ENCODE data around the gene ITGAV.

ITGAV gene

DNA sequence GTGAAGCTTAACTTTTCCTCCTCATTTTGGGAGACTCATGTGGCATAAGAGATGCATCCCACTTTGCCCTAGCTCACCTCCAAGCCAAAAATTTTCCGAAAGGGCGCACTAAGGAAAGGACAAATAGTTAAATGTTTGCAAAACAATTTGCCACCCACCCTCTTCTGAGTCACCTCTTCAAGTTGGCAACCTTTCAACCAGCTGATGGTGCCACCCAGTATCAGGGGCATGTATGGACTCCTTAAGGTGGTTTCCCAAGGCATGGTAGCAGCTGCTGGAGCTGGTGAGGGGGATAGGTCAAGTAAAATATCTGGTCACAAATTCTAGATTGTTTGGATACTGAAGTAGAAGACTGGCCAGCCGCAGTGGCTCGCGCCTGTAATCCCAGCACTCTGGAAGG, 17.2 kb upstream of the ITGAV start:
- Histone ChIP-seq H3K9me3 (ENCODE audit: control insufficient read depth in 1 of 2, low read length in 2 of 2) (no peaks in the 10 kb centered on the region), H3K27me3 (ENCODE audit: control insufficient read depth in 1 of 2, insufficient read depth in 2 of 2, low read length in 2 of 2) (no peaks in the 10 kb centered on the region), H3K36me3 (ENCODE audit: control insufficient read depth in 1 of 2, insufficient read depth in 2 of 2, low read length in 2 of 2) (no peaks in the 10 kb centered on the region), H3K4me1 (ENCODE audit: control insufficient read depth in 1 of 2, insufficient read depth in 2 of 2, low read length in 2 of 2) (peaks cover 4 to 14% of the 10 kb centered on the region in 2 donors), H3K27ac (ENCODE audit: low read depth, low read length) (no peak overlapping the region), H3K4me3 (ENCODE audit: low read depth in 1 of 2, low read length in 2 of 2) (no peak overlapping the region), H3K9ac (ENCODE audit: low read depth in 1 of 2, low read length in 2 of 2) (no peak overlapping the region)

DNA sequence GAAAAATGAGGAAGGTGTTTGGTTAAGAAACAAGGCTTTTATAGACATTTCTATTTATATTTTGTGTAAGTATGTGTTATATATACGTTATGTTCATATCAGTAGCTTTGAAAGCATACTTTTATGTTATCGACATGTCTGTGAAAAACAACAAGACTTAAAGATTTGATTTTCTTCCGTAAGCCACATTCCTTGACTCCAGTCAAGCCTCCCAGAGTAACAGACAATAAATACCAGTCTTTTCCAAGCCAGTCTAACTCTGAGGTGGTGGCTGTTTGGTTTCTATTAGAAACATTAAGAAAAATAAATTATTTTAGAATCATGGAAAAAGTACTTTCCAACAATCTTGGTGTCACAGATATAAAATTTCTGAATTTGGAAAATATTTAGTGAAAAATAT, 16.3 kb upstream of the ITGAV start:
- no peak overlapping the region for H3K4me3 ChIP-seq (ENCODE audit: low read depth in 1 of 2, low read length in 2 of 2)

DNA sequence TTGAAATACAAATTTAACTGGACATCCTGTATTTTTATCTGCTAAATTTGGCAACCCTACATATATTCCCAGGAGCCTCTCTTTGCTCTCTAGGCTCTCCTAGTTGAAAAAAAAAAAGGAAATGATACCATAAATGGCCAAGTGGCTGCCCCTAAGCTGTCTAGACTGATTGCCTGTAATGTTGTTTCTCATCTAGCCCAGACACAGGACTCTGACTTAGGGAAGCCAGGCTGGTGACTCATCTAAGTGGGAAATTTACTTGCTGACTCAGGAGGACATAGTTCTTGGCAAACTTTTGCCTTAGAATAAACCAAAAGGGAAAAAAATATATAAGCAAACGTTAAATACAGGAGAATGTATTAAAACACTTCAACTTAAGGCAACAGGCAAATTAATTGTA, 14.6 kb upstream of the ITGAV start:
- Histone ChIP-seq H3K27me3 (ENCODE audit: control insufficient read depth in 1 of 2, insufficient read depth in 2 of 2, low read length in 2 of 2) (no peaks in the 10 kb centered on the region), H3K9ac (ENCODE audit: low read depth in 1 of 2, low read length in 2 of 2) (no peak overlapping the region), H3K27ac (ENCODE audit: low read depth, low read length) (no peak overlapping the region)

More for the DNA sequence above, 16.3 kb upstream of the ITGAV start:
- Histone ChIP-seq H3K9me3 (ENCODE audit: control insufficient read depth in 1 of 2, low read length in 2 of 2) (no peaks in the 10 kb centered on the region), H3K27me3 (ENCODE audit: control insufficient read depth in 1 of 2, insufficient read depth in 2 of 2, low read length in 2 of 2) (no peaks in the 10 kb centered on the region), H3K36me3 (ENCODE audit: control insufficient read depth in 1 of 2, insufficient read depth in 2 of 2, low read length in 2 of 2) (no peaks in the 10 kb centered on the region), H3K4me1 (ENCODE audit: control insufficient read depth in 1 of 2, insufficient read depth in 2 of 2, low read length in 2 of 2) (peaks cover 4 to 14% of the 10 kb centered on the region in 2 donors), H3K27ac (ENCODE audit: low read depth, low read length) (no peak overlapping the region), H3K9ac (ENCODE audit: low read depth in 1 of 2, low read length in 2 of 2) (no peak overlapping the region)

DNA sequence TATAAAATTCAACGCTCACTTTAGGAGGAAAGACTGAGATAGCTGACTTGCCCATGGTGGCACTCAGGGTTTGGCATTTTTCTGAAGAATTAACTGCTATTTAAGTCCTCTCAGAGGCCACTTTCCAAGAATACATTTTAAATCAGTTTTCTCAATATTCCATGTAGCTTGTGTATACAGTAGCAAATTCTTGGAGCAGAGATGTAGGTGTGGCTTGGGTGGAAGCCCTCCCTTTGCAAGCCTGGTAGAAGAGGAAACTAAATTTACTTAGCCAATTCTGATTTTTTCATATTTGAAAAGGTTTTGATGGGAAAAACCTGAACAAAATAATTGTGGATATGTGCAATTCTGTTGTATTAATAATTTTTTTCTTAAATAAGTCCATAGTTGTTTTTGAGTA, 14.0 kb upstream of the ITGAV start:
- Histone ChIP-seq H3K4me1 (ENCODE audit: control insufficient read depth in 1 of 2, insufficient read depth in 2 of 2, low read length in 2 of 2) (peaks cover 0 to 3% of the 10 kb centered on the region in 2 donors), H3K36me3 (ENCODE audit: control insufficient read depth in 1 of 2, insufficient read depth in 2 of 2, low read length in 2 of 2) (no peaks in the 10 kb centered on the region), H3K9ac (ENCODE audit: low read depth in 1 of 2, low read length in 2 of 2) (no peak overlapping the region), H3K4me3 (ENCODE audit: low read depth in 1 of 2, low read length in 2 of 2) (no peak overlapping the region), H3K9me3 (ENCODE audit: control insufficient read depth in 1 of 2, low read length in 2 of 2) (no peaks in the 10 kb centered on the region), H3K27me3 (ENCODE audit: control insufficient read depth in 1 of 2, insufficient read depth in 2 of 2, low read length in 2 of 2) (no peaks in the 10 kb centered on the region), H3K27ac (ENCODE audit: low read depth, low read length) (no peak overlapping the region)

More for the DNA sequence above, 14.6 kb upstream of the ITGAV start:
- Histone ChIP-seq H3K36me3 (ENCODE audit: control insufficient read depth in 1 of 2, insufficient read depth in 2 of 2, low read length in 2 of 2) (no peaks in the 10 kb centered on the region), H3K9me3 (ENCODE audit: control insufficient read depth in 1 of 2, low read length in 2 of 2) (no peaks in the 10 kb centered on the region), H3K4me1 (ENCODE audit: control insufficient read depth in 1 of 2, insufficient read depth in 2 of 2, low read length in 2 of 2) (peaks cover 2 to 7% of the 10 kb centered on the region in 2 donors), H3K4me3 (ENCODE audit: low read depth in 1 of 2, low read length in 2 of 2) (no peak overlapping the region)

DNA sequence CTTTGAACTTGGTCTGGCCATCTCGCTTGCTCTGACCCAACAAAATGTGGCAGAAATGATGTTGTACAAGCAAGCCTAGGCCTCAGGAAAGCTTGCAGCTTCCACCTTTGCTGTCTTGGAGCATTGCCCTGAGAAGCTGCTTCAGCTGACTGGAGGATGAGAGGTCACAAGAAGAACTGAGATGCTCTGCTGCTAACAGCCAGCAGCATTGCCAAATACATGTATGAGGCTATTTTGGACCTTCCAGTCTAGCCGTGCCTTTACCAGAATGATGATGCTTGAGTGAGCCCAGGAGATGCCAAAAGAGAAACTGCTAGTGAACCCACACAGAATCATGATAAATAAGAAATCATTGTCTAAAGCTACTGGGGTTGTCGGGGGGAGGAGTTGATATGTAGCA, 13.2 kb upstream of the ITGAV start:
- no peaks in the 10 kb centered on the region for H3K4me1 ChIP-seq (ENCODE audit: control insufficient read depth in 1 of 2, insufficient read depth in 2 of 2, low read length in 2 of 2)
- no peaks in the 10 kb centered on the region for H3K27me3 ChIP-seq (ENCODE audit: control insufficient read depth in 1 of 2, insufficient read depth in 2 of 2, low read length in 2 of 2)
- H3K36me3 ChIP-seq (ENCODE audit: control insufficient read depth in 1 of 2, insufficient read depth in 2 of 2, low read length in 2 of 2) = no peaks in the 10 kb centered on the region
- H3K9me3 ChIP-seq (ENCODE audit: control insufficient read depth in 1 of 2, low read length in 2 of 2) = no peaks in the 10 kb centered on the region
- no peak overlapping the region for H3K9ac ChIP-seq (ENCODE audit: low read depth in 1 of 2, low read length in 2 of 2)
- H3K4me3 ChIP-seq (ENCODE audit: low read depth in 1 of 2, low read length in 2 of 2) = no peak overlapping the region
- H3K27ac ChIP-seq (ENCODE audit: low read depth, low read length) = no peak overlapping the region

DNA sequence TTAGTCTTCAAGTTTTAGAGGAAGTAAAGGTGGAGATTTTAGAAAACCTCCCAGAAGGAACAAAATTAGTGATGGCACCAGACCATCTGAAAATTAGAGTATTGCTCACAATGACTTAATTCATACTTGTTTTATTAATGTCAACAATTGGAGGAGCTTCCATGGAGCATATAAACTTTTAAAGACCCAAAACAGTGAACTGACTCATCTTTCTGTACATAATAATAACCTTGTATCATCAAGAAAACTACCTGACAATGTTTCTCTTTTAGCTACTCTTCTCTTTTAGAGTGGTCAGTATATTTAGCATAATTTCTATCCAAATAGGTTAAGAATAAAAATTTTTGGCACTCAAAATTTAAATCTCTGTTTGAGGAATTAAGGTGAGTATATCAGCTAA, 7.2 kb upstream of the ITGAV start:
- Histone ChIP-seq H3K4me3 (ENCODE audit: low read depth in 1 of 2, low read length in 2 of 2) (no peak overlapping the region), H3K36me3 (ENCODE audit: control insufficient read depth in 1 of 2, insufficient read depth in 2 of 2, low read length in 2 of 2) (no peaks in the 10 kb centered on the region), H3K27ac (ENCODE audit: low read depth, low read length) (no peak overlapping the region), H3K4me1 (ENCODE audit: control insufficient read depth in 1 of 2, insufficient read depth in 2 of 2, low read length in 2 of 2) (no peaks in the 10 kb centered on the region), H3K27me3 (ENCODE audit: control insufficient read depth in 1 of 2, insufficient read depth in 2 of 2, low read length in 2 of 2) (no peaks in the 10 kb centered on the region), H3K9me3 (ENCODE audit: control insufficient read depth in 1 of 2, low read length in 2 of 2) (no peaks in the 10 kb centered on the region), H3K9ac (ENCODE audit: low read depth in 1 of 2, low read length in 2 of 2) (no peak overlapping the region)

DNA sequence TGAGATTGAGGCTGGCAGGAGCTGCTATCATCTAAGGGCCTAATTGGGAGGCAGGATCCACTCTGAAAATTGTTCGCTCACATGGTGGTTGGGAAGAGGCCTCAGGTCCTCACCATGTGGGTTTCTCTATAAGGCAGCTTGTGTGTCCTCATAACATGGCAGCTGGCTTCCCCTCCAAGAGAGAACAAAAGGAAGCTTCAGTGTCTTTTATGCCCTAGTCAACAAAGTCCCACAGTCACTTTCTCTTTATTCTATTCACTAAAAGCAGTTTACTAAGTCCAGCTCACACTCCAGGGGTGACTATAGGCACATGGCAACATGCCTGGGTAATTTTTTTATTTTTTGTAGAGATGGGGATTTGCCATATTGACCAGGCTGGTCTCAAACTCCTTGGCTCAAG, 5.8 kb upstream of the ITGAV start:
- Histone ChIP-seq H3K9me3 (ENCODE audit: control insufficient read depth in 1 of 2, low read length in 2 of 2) (no peaks in the 10 kb centered on the region), H3K4me3 (ENCODE audit: low read depth in 1 of 2, low read length in 2 of 2) (no peak overlapping the region), H3K9ac (ENCODE audit: low read depth in 1 of 2, low read length in 2 of 2) (no peak overlapping the region), H3K4me1 (ENCODE audit: control insufficient read depth in 1 of 2, insufficient read depth in 2 of 2, low read length in 2 of 2) (peaks cover 5 to 6% of the 10 kb centered on the region in 2 donors), H3K27ac (ENCODE audit: low read depth, low read length) (no peak overlapping the region), H3K27me3 (ENCODE audit: control insufficient read depth in 1 of 2, insufficient read depth in 2 of 2, low read length in 2 of 2) (no peaks in the 10 kb centered on the region), H3K36me3 (ENCODE audit: control insufficient read depth in 1 of 2, insufficient read depth in 2 of 2, low read length in 2 of 2) (no peaks in the 10 kb centered on the region)

DNA sequence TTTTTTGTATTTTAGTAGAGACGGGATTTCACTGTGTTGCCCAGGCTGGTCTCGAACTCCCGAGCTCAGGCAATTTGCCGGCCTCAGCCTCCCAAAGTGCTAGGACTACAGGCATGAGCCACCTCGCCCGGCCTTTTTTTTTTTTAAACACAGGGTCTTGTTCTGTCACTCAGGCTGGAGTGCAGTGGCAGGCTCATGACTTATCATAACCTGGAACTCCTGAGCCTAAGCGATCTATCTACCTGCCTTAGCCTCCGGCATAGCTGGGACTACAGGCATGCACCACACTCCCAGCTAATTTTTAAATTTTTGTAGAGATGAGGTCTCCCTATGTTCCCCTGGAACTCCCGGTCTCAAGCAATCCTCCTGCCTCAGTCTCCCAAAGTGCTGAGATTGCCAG, 1.4 kb upstream of the ITGAV start:
- H3K9me3 ChIP-seq (ENCODE audit: control insufficient read depth in 1 of 2, low read length in 2 of 2) = no peaks in the 10 kb centered on the region
- no peak overlapping the region for H3K27ac ChIP-seq (ENCODE audit: low read depth, low read length)
- H3K4me1 ChIP-seq (ENCODE audit: control insufficient read depth in 1 of 2, insufficient read depth in 2 of 2, low read length in 2 of 2) = peaks cover 16 to 20% of the 10 kb centered on the region in 2 donors
- H3K27me3 ChIP-seq (ENCODE audit: control insufficient read depth in 1 of 2, insufficient read depth in 2 of 2, low read length in 2 of 2) = no peaks in the 10 kb centered on the region
- no peak overlapping the region for H3K4me3 ChIP-seq (ENCODE audit: low read depth in 1 of 2, low read length in 2 of 2)
- H3K36me3 ChIP-seq (ENCODE audit: control insufficient read depth in 1 of 2, insufficient read depth in 2 of 2, low read length in 2 of 2) = no peaks in the 10 kb centered on the region
- H3K9ac ChIP-seq (ENCODE audit: low read depth in 1 of 2, low read length in 2 of 2) = no peak overlapping the region

DNA sequence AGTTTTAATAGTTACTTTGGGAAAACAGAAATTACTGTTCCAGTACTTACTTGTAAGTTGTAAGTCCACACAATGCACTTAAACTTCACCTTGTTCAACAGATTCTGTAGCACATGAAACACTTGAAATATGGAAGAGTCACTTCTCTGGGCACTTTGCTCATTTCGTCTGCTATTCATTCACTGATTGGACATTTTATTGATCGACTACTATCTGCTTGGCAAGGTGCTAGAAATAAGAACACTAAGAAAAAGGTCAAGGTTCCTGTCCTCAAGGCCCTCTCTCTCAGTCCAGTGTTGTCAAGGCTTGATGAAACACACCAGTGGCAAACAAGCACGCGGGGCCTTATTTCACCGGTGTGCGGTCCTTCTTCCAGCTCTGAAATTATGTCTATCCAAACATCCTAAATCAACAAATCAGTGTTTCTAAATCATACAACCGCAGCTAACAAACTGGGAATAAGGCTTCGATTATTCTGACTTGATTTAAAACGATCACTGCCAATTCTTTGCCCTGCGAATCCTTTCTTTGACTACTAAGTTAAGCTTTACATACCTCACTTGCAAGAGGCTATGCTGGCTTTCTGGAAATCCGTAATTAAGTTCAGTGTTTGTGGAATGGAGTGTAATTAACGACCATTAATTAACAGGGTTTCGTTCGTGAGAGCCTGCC, 780 bp upstream of the ITGAV start:
- no peaks in the 10 kb centered on the region for H3K9me3 ChIP-seq (ENCODE audit: control insufficient read depth in 1 of 2, low read length in 2 of 2)
- H3K27ac ChIP-seq (ENCODE audit: low read depth, low read length) = peak overlapping the region; percentile 93
- no peaks in the 10 kb centered on the region for H3K36me3 ChIP-seq (ENCODE audit: control insufficient read depth in 1 of 2, insufficient read depth in 2 of 2, low read length in 2 of 2)
- H3K4me3 ChIP-seq (ENCODE audit: low read depth in 1 of 2, low read length in 2 of 2) = peak overlapping the region; percentile 76 to 97
- H3K27me3 ChIP-seq (ENCODE audit: control insufficient read depth in 1 of 2, insufficient read depth in 2 of 2, low read length in 2 of 2) = no peaks in the 10 kb centered on the region
- H3K9ac ChIP-seq (ENCODE audit: low read depth in 1 of 2, low read length in 2 of 2) = peak overlapping the region; percentile 79 to 95
- peaks cover 16 to 20% of the 10 kb centered on the region in 2 donors for H3K4me1 ChIP-seq (ENCODE audit: control insufficient read depth in 1 of 2, insufficient read depth in 2 of 2, low read length in 2 of 2)

DNA sequence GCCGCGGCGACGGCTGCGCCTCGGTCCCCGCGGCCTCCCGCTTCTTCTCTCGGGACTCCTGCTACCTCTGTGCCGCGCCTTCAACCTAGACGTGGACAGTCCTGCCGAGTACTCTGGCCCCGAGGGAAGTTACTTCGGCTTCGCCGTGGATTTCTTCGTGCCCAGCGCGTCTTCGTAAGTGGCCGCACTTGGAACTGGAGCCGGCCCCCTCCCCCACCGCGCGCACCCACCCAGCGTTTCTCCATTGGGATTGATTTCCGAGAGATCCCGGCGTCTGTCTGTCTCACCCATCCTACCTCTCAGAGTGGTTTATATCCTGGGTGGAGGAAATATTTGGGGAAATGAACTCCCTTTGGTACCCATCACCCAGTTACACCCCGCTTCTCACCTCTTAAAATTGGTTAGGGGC, 498 bp downstream of the ITGAV start:
- Histone ChIP-seq H3K9me3 (ENCODE audit: control insufficient read depth in 1 of 2, low read length in 2 of 2) (no peaks in the 10 kb centered on the region), H3K9ac (ENCODE audit: low read depth in 1 of 2, low read length in 2 of 2) (peak overlapping the region; percentile 79 to 95), H3K4me3 (ENCODE audit: low read depth in 1 of 2, low read length in 2 of 2) (peak overlapping the region; percentile 76 to 97), H3K27me3 (ENCODE audit: control insufficient read depth in 1 of 2, insufficient read depth in 2 of 2, low read length in 2 of 2) (no peaks in the 10 kb centered on the region), H3K36me3 (ENCODE audit: control insufficient read depth in 1 of 2, insufficient read depth in 2 of 2, low read length in 2 of 2) (no peaks in the 10 kb centered on the region), H3K4me1 (ENCODE audit: control insufficient read depth in 1 of 2, insufficient read depth in 2 of 2, low read length in 2 of 2) (peaks cover 22 to 24% of the 10 kb centered on the region in 2 donors), H3K27ac (ENCODE audit: low read depth, low read length) (peak overlapping the region; percentile 93)
